Upper lobe of left lung (tissue), 4 donors: Measurements from ENCODE around the gene TYRP1.

Source experiments
- CTCF ChIP-seq, 6 experiments: fragments of 450-650 bp in 4 of 6; fragments of 200-600 bp in 2 of 6; sonication (generic) in 2 of 6; IDR thresholded peaks; one replicate each; pipeline ENCODE4 v1.5.1; 2016 to 2019; ENCODE audit warnings: antibody characterized with exemption in 6 of 6
- EP300 ChIP-seq, 4 donors: sonication (generic); formaldehyde crosslinking; IDR thresholded peaks; one replicate each; pipeline ENCODE4 v1.5.1; 2017; ENCODE audit warnings: antibody characterized with exemption in 4 of 4, control low read depth in 2 of 4

DNA sequence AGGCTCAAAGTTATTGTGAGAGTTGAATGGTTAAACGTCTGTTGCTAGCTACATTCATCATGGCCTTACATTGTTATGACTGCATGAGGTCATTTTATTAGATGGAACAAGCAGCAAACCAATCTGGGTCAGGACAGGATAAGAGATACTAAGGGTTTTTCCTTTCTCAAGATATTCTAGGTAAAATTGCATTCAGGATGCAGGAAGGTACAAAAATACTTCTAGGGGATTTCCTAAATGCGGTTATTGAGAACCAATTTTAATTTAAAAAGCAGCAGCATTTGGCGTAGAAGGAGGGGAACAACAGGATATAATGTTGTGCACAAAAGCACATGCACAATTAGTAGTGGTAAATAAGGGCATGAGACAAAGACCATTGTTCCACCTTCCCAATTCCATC lies 42.5 kb downstream of the TYRP1 start:
- TF ChIP-seq CTCF (IDR thresholded peaks at IDR 0.05) (no peak), EP300 (IDR thresholded peaks at IDR 0.05) (no peak)
